Measurements from ENCODE around the gene KLRC2.

DNA sequence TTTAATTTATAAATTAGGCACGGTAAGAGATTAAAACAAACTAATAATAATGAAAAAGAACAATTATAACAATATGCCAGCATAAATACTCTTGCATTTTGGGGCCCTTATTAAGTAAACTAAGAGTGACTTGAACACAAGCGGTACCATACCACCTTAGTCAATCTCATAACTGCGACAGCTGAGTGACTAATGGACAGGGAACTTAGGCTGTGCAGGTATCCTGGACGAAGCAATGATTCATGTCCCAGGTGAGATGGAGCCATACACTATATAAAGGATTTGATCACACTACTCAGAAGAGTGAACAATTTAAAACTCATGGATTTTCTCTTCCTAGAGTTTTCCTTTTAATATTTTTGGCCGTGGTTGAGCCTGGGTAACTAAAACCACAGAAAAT is 30.5 kb downstream of the KLRC2 start:
- TF ChIP-seq, protein P1, sequence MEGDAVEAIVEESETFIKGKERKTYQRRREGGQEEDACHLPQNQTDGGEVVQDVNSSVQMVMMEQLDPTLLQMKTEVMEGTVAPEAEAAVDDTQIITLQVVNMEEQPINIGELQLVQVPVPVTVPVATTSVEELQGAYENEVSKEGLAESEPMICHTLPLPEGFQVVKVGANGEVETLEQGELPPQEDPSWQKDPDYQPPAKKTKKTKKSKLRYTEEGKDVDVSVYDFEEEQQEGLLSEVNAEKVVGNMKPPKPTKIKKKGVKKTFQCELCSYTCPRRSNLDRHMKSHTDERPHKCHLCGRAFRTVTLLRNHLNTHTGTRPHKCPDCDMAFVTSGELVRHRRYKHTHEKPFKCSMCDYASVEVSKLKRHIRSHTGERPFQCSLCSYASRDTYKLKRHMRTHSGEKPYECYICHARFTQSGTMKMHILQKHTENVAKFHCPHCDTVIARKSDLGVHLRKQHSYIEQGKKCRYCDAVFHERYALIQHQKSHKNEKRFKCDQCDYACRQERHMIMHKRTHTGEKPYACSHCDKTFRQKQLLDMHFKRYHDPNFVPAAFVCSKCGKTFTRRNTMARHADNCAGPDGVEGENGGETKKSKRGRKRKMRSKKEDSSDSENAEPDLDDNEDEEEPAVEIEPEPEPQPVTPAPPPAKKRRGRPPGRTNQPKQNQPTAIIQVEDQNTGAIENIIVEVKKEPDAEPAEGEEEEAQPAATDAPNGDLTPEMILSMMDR (IDR thresholded peaks at IDR 0.05; ENCODE audit: low read depth, low read length): no peak
- TF ChIP-seq EZH2phosphoT487 (IDR thresholded peaks at IDR 0.05; ENCODE audit: low read depth): no peak
